Activated T-cell treated with anti-CD3 and anti-CD28 coated beads, Interleukin-2, amount 50 U/mL, for 1 hour (primary cell): Measurements from ENCODE around the gene TIGD4.

Experiments used
- DNase-seq: peaks from one replicate; pipeline ENCODE4 v3.0.0-alpha.2; 2020

TIGD4 gene

GRCh38 chr4:152779513-152780266, at the start of gene TIGD4, which contains the start of gene ARFIP1:
Gene TIGD4 (minus strand): TSS chr4:152779730. CDS start chr4:152771004, 8,726 bp downstream.
Gene ARFIP1 (plus strand): TSS chr4:152779954. CDS start chr4:152829634, 49,680 bp downstream.
- DNase-seq = peak; percentile 95

GRCh38 chr4:152828122-152828521, 48.6 kb upstream of the TIGD4 start:
- DNase-seq = no peak

- no peak for DNase-seq
Measured at GRCh38 chr4:152825336-152825735, 45.8 kb upstream of the TIGD4 start.

DNA sequence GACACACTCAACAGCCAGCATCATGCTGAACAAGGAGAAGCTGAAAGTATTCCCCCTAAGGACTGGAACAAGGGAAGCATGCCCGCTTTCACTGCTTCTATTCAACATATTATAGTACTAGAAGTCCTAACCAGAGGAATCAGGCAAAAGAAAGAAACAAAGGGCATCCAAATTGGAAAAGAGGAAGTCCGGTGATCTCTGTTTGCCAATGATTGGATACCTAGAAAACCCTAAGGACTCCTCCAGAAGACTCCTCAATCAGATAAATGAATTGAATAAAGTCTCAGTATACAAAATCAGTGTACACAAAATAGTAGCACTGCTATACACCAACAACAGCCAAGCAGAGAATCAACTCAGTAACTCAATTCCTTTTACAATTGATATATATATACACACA, 45.0 kb upstream of the TIGD4 start:
- DNase-seq = no peak

- DNase-seq = no peak
Measured at GRCh38 chr4:152822323-152822722, 42.8 kb upstream of the TIGD4 start.

GRCh38 chr4:152820073-152820472, 40.5 kb upstream of the TIGD4 start:
- no peak for DNase-seq

- no peak for DNase-seq
Measured at GRCh38 chr4:152819026-152819645, 39.6 kb upstream of the TIGD4 start.

DNA sequence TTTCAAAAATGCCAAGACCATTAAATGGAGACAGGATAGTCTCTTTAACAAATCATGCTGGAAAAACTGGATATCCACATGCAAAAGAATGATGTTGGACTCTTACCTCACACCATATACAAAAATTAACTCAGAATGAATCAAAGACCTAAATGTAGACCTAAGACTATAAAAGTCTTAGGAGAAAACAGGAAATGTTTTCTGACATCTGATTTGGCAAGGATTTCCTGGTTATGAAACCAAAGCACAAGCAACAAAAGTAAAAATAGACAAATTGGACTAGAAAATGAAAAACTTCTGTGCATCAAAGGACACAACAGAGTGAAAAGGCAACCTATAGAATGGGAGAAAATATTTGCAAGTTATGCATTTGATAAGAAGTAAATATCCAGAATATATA, 37.8 kb upstream of the TIGD4 start:
- no peak for DNase-seq

DNA sequence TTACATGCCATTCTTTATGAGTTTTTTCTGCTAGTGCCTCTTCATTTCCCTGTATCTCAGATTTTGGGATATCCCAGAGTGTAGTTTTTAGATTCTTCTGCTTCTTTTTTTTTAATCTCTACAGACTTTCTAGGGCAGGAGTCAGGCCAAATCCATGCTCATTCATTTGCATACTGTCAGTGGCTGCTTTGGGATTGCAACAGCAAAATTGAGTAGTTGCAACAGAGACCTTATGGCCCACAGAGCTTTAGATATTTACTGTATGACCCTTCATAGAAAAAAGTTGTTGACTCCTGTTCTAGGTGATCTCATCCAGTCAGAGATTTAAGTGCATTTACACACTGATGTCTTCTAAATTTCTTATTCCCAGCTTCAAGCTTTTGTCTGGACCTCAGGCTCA, 35.5 kb upstream of the TIGD4 start:
- no peak for DNase-seq

GRCh38 chr4:152810715-152811287, 31.3 kb upstream of the TIGD4 start:
- no peak for DNase-seq

DNA sequence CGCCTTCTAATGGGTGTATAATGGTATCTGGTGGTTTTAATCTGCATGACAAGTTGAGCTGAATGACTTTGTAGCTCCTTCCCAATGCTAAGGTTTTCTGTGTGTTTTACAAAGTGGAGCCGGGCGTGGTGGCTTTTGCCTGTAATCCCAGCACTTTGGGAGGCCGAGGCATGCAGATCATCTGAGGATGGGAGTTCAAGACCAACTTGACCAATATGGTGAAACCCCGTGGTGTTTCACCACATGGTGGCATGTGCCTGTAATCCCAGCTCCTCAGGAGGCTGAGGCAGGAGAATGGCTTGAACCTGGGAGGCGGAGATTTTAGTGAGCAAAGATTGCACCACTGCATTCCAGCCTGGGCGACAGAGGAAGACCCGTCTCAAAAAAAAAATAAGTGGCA, 29.1 kb upstream of the TIGD4 start:
- DNase-seq = no peak

GRCh38 chr4:152807294-152807829, 27.8 kb upstream of the TIGD4 start:
- no peak for DNase-seq

- no peak for DNase-seq
Measured at GRCh38 chr4:152806501-152807125, 27.1 kb upstream of the TIGD4 start.

GRCh38 chr4:152805818-152806217, 26.3 kb upstream of the TIGD4 start:
- DNase-seq = no peak

- no peak for DNase-seq
Measured at GRCh38 chr4:152805071-152805650, 25.6 kb upstream of the TIGD4 start.

- no peak for DNase-seq
Measured at GRCh38 chr4:152803541-152803940, 24.0 kb upstream of the TIGD4 start.

- DNase-seq = no peak
Measured at GRCh38 chr4:152795891-152796290, 16.4 kb upstream of the TIGD4 start.

DNA sequence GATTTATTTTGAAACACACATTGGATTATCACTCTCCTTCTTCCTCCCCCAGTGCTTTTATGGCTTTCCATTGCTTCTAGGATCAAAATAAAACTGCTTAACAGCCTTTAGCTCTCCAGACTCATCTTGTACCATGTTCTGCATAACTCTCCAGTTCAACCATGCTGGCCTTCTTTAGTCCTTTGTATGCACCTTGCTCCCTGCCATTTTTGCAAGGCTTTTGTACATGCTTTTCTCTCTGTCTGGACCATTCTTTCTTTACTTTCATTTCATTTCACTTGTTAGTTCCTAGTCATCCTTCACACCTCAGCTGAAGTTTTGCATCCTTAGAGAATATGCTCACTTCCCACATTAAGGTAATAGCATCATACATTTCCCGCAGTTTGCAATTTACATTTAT, 7.1 kb upstream of the TIGD4 start:
- DNase-seq = no peak

- DNase-seq = no peak
Measured at GRCh38 chr4:152785639-152786615, 6.4 kb upstream of the TIGD4 start.

- DNase-seq = no peak
Measured at GRCh38 chr4:152784490-152785350, 5.2 kb upstream of the TIGD4 start.

GRCh38 chr4:152780267-152780778, 793 bp upstream of the TIGD4 start:
- DNase-seq = no peak
